Measurements from ENCODE around the gene D2HGDH. TPM values are rescaled to one million over a fixed set of nuclear protein-coding genes. Genes with fewer than 3 reads are reported as not detected.
A peak's percentile ranks its signal among the peaks of the same experiment; 100 is the strongest.

Gene D2HGDH
- total and polyA plus RNA-seq, 2 of the 8 experiments (the other 6 are each of a cell fraction or from before 2014, with no cell fraction given): 3.4 to 8.1 TPM

GRCh38 chr2:241798631-241799521 lies 64.4 kb downstream of the D2HGDH start:
- Histone ChIP-seq H2AFZ (ENCODE audit: low read length) (no peak overlapping the region), H2BK15ac (ENCODE audit: low read length) (no peak overlapping the region), H3K27me3 (replicated peaks in 1 of 4; ENCODE audit: control insufficient read depth in 3 of 4, extremely low read depth in 1 of 4, insufficient read depth in 3 of 4, low read length in 3 of 4) (peaks cover 0 to 13% (median 4%) of the 10 kb centered on the region in 4 experiments; a peak in 4 of 7 replicates), H3K36me3 (ENCODE audit: control insufficient read depth in 2 of 4, insufficient read depth in 4 of 4, low read length in 3 of 4) (no peaks in the 10 kb centered on the region), H3K79me2 (ENCODE audit: control insufficient read depth in 1 of 2, insufficient read depth in 2 of 2, low read length in 2 of 2) (no peaks in the 10 kb centered on the region), H3K9ac (replicated peaks in 1 of 4; ENCODE audit: extremely low read depth in 1 of 4, low read depth in 3 of 4, low read length in 3 of 4) (no peak overlapping the region), H3K9me3 (ENCODE audit: insufficient read depth in 2 of 2, low read depth in 1 of 2, low read length in 1 of 2) (no peaks in the 10 kb centered on the region; a peak in 1 of 4 replicates), H2BK120ac (replicated peaks; ENCODE audit: low read depth, low read length) (no peak overlapping the region), H4K91ac (replicated peaks; ENCODE audit: insufficient read length, low read length) (no peak overlapping the region), H2BK5ac (ENCODE audit: low read depth, low read length) (no peak overlapping the region), H3K56ac (replicated peaks; ENCODE audit: insufficient read length, low read depth, low read length) (no peak overlapping the region), H3K4ac (replicated peaks; ENCODE audit: insufficient read length, low read depth, low read length) (no peak overlapping the region), H3K27ac (ENCODE audit: low read depth, low read length) (no peak overlapping the region), H3K4me3 (ENCODE audit: extremely low read depth in 1 of 4, insufficient read depth in 2 of 4, low read depth in 3 of 4, low read length in 4 of 4) (no peak overlapping the region), H3K79me1 (ENCODE audit: low read depth, low read length) (no peaks in the 10 kb centered on the region), H4K5ac (ENCODE audit: insufficient read length, low read depth, low read length) (no peak overlapping the region), H3K23me2 (ENCODE audit: low read depth, low read length) (0 out of 2 replicates have a peak, but pooled peaks cover 2% of the 10 kb centered on the region), H4K20me1 (replicated peaks in 1 of 2; ENCODE audit: control insufficient read depth in 1 of 2, insufficient read depth in 2 of 2, low read length in 2 of 2) (no peaks in the 10 kb centered on the region), H3K14ac (ENCODE audit: insufficient read length) (no peak overlapping the region), H3K18ac (ENCODE audit: extremely low read depth, low read length) (no peak overlapping the region), H2BK20ac (ENCODE audit: low read length) (no peak overlapping the region), H2AK5ac (ENCODE audit: low read depth, low read length) (no peak overlapping the region), H3K23ac (ENCODE audit: insufficient read length) (no peak overlapping the region), H2BK12ac (ENCODE audit: low read depth, low read length) (0 out of 2 replicates have a peak overlapping the region, but pooled peaks have one; percentile 50), H3K4me1 (replicated peaks in 1 of 4; ENCODE audit: control insufficient read depth in 3 of 4, insufficient read depth in 4 of 4, low read length in 3 of 4) (peaks cover 0 to 10% (median 1%) of the 10 kb centered on the region in 4 experiments; a peak in 2 of 7 replicates), H4K8ac (ENCODE audit: extremely low read depth, insufficient read depth, low read length) (peak overlapping the region; percentile 51), H3K4me2 (ENCODE audit: insufficient read depth in 1 of 2, low read depth in 2 of 2, low read length in 2 of 2) (no peak overlapping the region)
- TF ChIP-seq HDAC2 (IDR thresholded peaks at IDR 0.05; ENCODE audit: borderline replicate concordance in 1 of 2, low read depth in 2 of 2, low read length in 2 of 2) (no peak), PHF8 (conservative IDR thresholded peaks at IDR 0.05; ENCODE audit: low read depth, low read length) (no peak), TEAD4 (IDR thresholded peaks at IDR 0.05; ENCODE audit: low read depth, low read length) (no peak), MAFK (IDR thresholded peaks at IDR 0.05; ENCODE audit: low read depth, low read length) (no peak), EGR1 (IDR thresholded peaks at IDR 0.05; ENCODE audit: borderline replicate concordance, low read depth, low read length) (no peak), CTBP2 (IDR thresholded peaks at IDR 0.05; ENCODE audit: borderline replicate concordance, insufficient read depth, insufficient read length, low read length) (no peak), BACH1 (IDR thresholded peaks at IDR 0.05; ENCODE audit: low read length) (no peak), RNF2 (IDR thresholded peaks at IDR 0.05; ENCODE audit: borderline replicate concordance, low read depth, low read length, missing control alignments, poor library complexity, severe bottlenecking) (no peak), JUN (IDR thresholded peaks at IDR 0.05; ENCODE audit: low read depth, low read length) (no peak)
- no peak for DNase-seq (ENCODE audit: low read depth in 1 of 2, low spot score in 2 of 2)
- ChIA-PET CTCF (ENCODE audit: partially characterized antibody) (no interaction called here), POLR2A (ENCODE audit: partially characterized antibody) (interaction anchor here (0.6 kb wide), 1 partner anchor 999 kb away, joined by 3 read pairs; no protein-coding TSS in a partner anchor)
- WGBS, 2 experiments (ENCODE audit: extremely low coverage in 1 of 2, insufficient coverage in 1 of 2, insufficient read length in 1 of 2, insufficient replicate concordance in 2 of 2, low coverage in 1 of 2, low lambda C conversion rate in 2 of 2, missing lambda C conversion rate in 1 of 2): 90% methylated on average over 20 of the region's 21 CpGs; no CpG with 5 or more reads in 1 of the 2 experiments
- FAIRE-seq: no peak
